HG03558 (cell line): ENCODE measurements around the gene OMP.

Experiments used
- ATAC-seq: cut with Tn5 transposase; IDR thresholded peaks from one replicate; pipeline ENCODE4 v1.9.1; 2021; ENCODE audit warnings: moderate number of reproducible peaks; ENCODE audit not compliant: unreplicated experiment; ENCODE audit errors: extremely low read depth

Gene OMP

GRCh38 chr11:77119531-77119936 is 16.9 kb downstream of the OMP start:
- no peak for ATAC-seq

- ATAC-seq, result no peak
Measured at GRCh38 chr11:77120571-77120970, 17.9 kb downstream of the OMP start.

GRCh38 chr11:77121096-77121640 is 18.5 kb downstream of the OMP start:
- no peak for ATAC-seq

- no peak for ATAC-seq
Measured at GRCh38 chr11:77121876-77122575, 19.4 kb downstream of the OMP start.

GRCh38 chr11:77122576-77123212 is 20.1 kb downstream of the OMP start:
- no peak for ATAC-seq

- ATAC-seq, result no peak
Measured at GRCh38 chr11:77123591-77123990, 21.0 kb downstream of the OMP start.

GRCh38 chr11:77124041-77124440 is 21.4 kb downstream of the OMP start:
- no peak for ATAC-seq

- ATAC-seq, result no peak
Measured at GRCh38 chr11:77124488-77124887, 21.8 kb downstream of the OMP start.

- ATAC-seq, result no peak
Measured at GRCh38 chr11:77125191-77125590, 22.6 kb downstream of the OMP start.

GRCh38 chr11:77125695-77126094 is 23.1 kb downstream of the OMP start:
- ATAC-seq, result no peak

GRCh38 chr11:77126156-77126775 is 23.6 kb downstream of the OMP start:
- no peak for ATAC-seq

- no peak for ATAC-seq
Measured at GRCh38 chr11:77126861-77127234, 24.2 kb downstream of the OMP start.

- no peak for ATAC-seq
Measured at GRCh38 chr11:77127235-77127911, 24.7 kb downstream of the OMP start.

GRCh38 chr11:77127920-77128691 is 25.5 kb downstream of the OMP start, which contains the start of gene MYO7A:
MYO7A (plus strand) TSS chr11:77128246; CDS start chr11:77130635, 2,389 bp downstream.
- ATAC-seq, result no peak

- no peak for ATAC-seq
Measured at GRCh38 chr11:77129069-77129841, 26.6 kb downstream of the OMP start.

GRCh38 chr11:77129842-77130756 is 27.5 kb downstream of the OMP start:
- ATAC-seq, result no peak

GRCh38 chr11:77130763-77131513 is 28.3 kb downstream of the OMP start:
- ATAC-seq, result no peak

- no peak for ATAC-seq
Measured at GRCh38 chr11:77131560-77131959, 28.9 kb downstream of the OMP start.
